ENCODE results near the gene NXPE3.

GRCh38 chr3:101829874-101830273 lies 50.9 kb downstream of the NXPE3 start:
- no peak for TF ChIP-seq CTCF (IDR thresholded peaks at IDR 0.05)
- TF ChIP-seq POLR2A (IDR thresholded peaks at IDR 0.05), result no peak
- no peak for TF ChIP-seq POLR2AphosphoS5 (IDR thresholded peaks at IDR 0.05)
- no peak for TF ChIP-seq EP300 (IDR thresholded peaks at IDR 0.05)
